ENCODE data around the gene BBOF1.
A peak's percentile ranks its signal among the peaks of the same experiment; 100 is the strongest.

BBOF1 gene

DNA sequence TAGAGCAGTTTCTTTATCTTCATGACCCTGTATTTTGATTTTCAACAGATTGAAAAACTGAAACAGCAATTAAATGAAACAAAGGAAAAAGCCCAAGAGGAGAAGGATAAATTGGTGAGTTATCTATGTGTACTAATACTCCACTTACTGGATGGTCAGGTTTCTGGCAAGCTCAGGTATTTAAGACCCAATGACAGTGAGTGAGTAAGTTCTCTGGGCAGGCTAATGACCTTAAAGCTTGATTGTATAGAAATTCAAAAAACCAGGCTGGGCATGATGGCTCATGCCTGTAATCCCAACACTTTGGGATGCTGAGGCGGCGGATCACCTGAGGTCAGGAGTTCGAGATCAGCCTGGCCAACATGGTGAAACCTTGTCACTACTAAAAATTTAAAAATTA lies 10.0 kb downstream of the BBOF1 start:
- DNase-seq (ENCODE audit: low read depth, low spot score) = no peak

DNA sequence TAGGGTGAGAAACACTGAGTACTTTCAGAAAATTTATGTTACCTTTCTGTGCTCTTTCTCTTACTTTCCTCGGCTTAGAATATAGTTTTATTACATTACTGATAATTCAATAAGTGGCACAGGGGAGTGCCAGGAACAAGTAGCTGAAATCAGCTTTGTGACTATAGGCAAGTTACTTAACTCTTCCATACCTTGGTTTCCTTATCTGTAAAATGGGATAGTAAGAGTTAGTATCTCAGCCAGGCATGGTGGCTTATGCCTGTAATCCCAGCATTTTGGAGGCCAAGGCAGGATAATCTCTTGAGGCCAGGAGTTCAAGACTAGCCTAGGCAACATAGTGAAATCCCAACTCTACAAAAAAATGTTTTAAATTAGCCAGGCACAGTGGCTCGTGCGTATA lies 15.4 kb downstream of the BBOF1 start:
- no peak for DNase-seq (ENCODE audit: low read depth, low spot score)

DNA sequence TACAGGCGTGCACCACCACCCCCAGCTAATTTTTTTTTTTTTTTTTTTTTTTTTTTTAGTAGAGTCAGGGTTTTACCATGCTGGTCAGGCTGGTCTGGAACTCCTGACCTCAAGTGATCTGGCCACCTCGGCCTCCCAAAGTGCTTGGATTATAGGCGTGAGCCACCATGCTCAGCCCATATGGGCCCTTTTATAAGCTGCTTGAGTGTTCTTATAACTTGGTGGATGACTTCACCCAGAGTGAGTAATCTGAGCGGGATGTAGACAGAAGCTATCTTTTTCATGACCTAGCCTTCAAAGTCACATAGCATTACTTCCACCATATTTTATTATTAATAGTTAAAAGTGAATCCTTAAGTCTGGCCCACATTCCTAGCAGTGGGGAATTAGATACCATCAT lies 16.4 kb downstream of the BBOF1 start:
- DNase-seq (ENCODE audit: low read depth, low spot score) = no peak

DNA sequence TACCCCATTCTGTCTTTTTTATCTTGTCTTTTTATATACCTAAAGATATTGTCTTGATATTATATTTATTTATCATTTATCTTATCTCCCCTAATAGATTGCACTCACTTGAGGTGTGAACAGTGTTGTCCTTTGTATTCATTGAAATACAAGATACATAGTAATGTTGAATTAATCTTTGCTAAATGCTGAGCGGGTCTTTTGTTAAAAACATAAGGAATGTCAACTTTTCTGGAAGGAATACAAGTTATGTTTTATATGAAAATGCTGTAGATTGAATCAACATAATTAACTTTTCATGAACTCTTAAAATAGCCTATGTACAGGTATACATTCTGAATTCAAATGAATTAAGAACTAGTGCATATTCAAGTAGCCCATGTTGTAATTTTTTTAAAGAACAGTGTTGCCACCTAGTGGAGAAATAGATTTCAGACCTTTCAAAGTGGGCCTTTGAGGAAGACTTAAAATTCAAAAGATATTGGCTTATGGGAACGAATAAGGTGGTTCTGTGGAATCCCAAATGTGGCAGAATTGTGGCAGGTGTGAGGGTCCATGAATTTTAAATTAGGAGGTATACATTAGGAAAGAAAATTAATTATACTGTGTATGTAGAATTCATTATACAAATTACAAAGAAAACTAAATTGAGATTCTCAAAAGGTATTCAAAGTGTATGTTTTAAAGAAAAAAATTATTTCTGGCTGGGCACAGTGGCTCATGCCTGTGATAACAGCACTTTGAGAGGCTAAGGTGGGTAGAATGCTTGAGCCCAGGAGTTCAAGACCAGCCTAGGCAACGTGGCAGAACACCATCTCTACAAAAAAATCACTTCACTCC lies 19.1 kb downstream of the BBOF1 start:
- DNase-seq (ENCODE audit: low read depth, low spot score) = no peak

DNA sequence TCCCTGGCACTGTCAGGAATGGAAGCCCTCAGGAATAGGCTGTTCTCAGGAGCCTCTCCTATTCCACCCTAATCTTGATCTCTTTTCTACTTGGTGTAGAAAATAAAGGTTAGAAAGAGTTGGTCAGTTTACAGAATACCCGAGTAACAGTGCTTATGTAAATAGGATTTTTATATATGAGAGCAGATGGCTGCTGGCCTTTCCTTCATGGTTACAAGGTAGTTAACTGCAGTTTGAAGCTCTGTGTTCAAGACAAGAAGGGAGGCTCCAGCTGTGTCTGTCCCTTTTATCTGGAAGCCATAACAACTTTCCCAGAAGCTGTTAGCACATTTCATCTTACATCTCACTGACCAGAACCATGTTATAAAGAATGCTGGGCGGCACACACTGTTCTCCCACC lies 23.1 kb downstream of the BBOF1 start:
- no peak for DNase-seq (ENCODE audit: low read depth, low spot score)

DNA sequence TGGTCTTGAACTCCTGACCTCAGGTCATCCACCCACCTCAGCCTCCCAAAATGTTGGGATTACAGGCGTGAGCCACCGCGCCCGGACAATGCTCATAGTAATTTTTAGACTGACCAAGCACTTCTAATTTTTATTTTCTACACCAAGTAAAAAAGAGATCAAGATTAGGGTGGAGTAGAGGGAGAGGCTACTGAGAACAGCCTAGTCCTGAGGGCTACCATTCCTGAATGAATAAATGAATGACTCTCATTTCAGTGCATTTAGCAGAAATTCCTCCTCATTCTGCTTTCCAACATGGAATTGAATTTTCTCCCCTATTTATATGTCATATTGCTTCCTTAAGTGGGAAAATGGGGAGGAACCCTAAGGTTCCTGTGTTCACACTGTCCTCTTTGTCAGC lies 26.4 kb downstream of the BBOF1 start:
- DNase-seq (ENCODE audit: low read depth, low spot score) = no peak

DNA sequence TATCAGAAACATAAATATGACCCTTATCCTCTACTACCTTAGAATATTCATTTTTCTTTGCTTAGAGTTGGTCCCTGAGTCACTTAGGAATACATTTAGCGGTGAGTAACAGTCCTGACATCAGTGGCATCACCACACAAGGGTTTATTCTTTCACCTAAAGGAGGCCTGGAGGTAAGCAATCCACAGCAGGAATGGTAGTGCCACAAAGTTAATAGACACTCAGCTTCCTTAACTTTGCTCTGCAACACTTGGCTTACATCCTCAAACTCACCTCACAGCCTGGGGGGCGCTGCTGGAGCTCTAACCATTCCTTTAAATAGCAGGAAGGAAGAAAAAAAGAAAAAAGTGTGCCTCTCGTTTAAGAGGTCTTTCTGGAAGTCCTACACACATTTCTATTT lies 29.1 kb downstream of the BBOF1 start:
- DNase-seq (ENCODE audit: low read depth, low spot score) = no peak

DNA sequence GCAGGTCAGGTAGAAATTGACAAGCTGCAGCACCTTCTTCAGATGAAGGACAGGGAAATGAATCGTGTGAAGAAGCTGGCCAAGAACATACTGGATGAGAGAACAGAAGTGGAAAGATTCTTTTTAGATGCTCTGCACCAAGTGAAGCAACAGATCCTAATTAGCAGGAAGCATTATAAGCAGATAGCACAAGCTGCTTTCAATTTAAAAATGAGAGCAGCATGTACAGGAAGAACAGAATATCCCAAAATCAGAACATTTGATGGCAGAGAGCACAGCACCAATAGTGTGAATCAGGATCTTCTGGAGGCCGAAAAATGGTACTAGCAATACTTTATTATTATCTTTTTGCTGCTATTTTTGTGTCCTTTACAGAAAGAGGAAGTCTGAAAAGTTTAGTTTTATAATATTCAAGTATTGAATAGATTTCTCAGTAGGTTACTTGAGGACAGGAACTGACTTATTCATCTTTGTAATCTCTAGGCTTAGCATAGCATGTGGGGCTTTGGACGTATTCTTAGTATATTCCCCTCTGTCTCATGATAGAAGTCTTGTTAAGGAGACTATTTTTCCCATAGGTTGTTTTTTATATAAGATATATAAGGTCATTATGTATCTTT lies 30.8 kb downstream of the BBOF1 start:
- DNase-seq (ENCODE audit: low read depth, low spot score) = no peak

DNA sequence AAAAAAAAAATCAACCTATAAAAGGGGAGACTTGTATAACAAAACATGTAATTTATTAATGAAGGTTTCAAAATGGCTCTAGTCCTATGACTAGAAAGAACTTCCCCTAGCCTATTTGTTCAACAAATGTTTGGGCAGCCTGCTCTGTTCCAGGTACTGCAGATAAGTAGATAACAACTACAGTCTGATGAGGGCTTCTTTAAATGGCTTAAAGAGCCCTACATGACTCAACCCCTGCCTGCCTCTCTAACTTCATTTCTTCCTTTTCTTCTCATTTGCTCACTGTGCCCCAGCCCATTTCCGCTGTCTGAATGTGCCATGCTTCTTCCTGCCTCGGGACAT lies 43.6 kb downstream of the BBOF1 start:
- no peak for DNase-seq (ENCODE audit: low read depth, low spot score)

DNA sequence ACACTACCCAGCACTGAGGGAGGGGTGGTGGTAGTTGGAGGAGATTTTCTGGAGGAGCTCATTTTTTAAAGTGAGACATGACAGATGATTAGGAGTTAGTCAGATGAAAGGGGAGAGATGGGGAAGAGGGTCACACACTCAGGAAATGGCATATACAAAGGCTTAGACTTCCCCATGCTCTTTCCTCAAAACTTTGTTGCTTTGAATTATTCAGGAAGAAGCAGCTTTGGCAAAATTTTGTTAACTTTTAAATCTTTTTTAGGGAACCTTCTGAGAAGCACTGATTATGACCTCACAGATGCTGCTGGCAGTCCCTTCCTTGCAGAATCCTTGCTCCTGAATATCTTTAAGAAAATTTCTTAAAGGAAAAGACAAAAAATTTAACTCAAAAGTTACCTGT lies 45.3 kb downstream of the BBOF1 start:
- DNase-seq (ENCODE audit: low read depth, low spot score) = no peak

DNA sequence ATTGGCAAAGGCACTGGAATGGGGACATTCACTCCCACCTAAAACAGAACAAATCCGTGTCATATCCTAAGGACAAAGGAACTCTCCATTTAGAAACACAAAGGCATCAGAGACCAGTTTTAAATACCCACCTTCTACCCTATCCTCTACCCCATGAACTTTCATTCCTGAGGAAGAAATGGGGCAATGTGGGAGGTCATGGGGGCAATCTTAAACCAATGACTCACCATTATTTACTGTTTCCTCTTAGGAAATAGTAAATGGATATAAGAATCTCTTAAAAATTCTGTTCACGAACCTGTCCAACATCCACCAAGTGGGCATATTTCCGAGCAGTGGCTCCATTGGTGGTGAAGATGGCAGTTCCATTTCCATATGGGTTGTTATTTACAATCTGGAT lies 45.7 kb downstream of the BBOF1 start:
- no peak for DNase-seq (ENCODE audit: low read depth, low spot score)

DNA sequence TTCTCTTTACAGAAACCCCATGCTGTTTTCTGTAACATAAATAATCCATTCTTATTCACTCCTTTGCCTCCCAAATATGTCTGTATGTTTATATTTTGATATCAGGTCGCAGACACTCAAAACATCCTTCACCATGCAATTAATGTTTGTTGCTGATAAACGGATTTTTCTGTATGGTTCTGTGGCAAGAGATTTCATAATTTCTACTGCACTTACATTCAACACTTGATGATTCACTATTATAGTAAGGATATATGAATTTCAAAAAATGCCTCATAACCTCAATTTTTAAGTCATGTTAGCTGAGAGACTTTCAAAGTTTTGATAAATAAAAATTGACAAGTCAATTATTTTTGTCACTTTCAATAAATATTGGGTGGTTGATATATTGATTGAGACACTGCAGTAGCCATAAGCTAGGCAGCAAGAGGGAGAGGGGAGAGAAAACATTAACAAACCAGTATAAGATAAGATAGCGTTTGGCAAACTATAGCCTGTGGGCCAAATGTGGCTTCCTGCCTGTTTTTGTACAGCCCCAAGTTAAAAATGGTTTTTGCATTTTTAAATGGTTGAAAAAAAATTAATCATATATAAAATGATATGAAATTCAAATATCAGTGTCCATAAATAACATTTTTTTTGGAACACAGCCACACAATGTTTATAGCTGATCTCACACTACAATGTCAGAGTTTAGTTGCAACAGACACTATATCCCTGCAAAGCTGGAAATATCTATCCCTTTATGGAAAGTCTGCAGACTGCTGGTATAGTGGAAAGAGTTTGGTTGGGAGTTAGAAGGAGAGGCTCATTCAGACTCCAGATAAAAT lies 46.8 kb downstream of the BBOF1 start:
- DNase-seq (ENCODE audit: low read depth, low spot score) = no peak

DNA sequence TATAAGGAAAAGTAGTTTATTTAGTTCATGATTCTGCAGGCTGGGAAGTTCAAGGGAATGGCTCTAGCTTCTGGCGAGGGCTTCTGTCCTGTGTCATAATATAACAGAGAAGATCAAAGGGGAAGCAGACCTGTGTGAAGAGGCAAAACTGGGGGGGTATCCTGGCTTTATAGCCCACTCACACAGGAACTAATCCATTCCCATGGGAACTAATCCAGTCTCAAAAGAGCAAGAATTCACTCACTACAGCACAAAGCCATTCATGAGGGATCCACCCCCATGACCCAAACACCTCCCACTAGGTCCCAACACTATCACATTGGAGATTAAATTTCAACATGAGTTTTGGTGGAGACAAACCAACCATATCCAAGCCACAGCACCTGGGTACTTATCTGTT lies 58.3 kb downstream of the BBOF1 start:
- DNase-seq (ENCODE audit: low read depth, low spot score) = no peak

DNA sequence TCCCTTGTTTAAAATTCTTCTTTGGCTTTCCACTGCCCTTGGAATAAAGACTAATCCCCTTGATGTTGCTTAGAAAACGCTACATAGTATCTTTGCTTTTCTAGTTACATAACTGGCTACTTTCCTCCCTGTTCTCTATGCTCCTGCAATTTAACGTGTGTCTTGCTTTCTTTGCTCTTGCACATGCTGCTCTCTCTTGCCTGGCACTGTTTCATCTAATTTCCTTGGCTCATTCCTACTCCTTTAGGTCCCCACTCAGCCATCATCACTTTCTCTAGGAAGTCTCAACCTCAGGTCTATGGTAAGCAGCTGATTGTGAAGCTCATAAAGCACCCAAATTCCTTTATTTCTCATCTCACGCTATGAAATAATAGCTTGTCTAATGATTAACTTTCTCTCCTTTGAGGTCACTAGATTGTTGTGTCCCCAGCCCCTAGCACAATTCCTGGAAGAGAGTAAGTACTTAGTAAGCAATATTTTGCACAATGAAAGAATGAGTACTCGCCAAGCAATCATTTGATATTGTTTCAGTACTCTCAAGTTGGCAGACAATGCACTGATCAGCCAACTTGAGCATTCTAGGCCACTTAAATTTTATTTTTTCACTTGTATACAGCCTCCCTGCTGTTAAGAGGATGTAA lies 61.8 kb downstream of the BBOF1 start:
- no peak for DNase-seq (ENCODE audit: low read depth, low spot score)

DNA sequence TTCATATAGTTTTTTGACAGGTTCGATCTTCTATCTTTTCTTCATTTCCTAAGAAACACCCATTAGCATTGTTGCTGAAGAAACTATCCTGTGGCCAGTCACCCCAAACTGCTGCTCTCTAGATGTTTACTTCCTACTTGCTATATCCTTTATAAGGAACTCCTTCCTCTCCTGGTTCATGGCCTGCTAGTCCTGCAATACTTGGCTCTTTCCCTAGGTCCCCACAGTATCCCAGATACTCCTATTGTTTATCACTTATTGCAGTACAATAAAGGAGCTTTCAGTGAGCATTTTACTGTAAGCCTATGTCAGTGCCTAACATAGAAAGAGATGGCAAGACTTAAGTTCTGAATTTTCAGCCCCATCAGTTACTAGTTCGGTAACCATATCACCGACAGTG lies 62.3 kb downstream of the BBOF1 start:
- no peak for DNase-seq (ENCODE audit: low read depth, low spot score)

DNA sequence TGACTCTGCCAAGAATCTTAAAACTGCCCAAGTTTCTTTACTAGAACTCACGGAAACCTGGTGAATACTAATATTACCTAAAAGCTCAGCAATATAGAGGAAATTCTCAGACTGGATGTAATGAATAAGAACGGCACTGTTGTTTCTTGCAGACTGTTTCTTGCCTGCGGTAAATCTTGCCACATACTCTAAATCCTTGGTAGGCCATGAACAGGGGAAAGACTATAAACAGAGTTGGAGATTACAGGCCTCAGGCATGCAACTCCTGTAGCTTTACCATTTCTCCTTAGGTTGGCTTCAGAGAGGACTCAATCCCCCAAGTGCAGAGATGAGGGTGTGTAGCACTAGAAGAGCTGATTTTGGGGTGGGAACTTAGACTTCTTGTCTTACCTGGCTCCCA lies 64.0 kb downstream of the BBOF1 start:
- no peak for DNase-seq (ENCODE audit: low read depth, low spot score)

DNA sequence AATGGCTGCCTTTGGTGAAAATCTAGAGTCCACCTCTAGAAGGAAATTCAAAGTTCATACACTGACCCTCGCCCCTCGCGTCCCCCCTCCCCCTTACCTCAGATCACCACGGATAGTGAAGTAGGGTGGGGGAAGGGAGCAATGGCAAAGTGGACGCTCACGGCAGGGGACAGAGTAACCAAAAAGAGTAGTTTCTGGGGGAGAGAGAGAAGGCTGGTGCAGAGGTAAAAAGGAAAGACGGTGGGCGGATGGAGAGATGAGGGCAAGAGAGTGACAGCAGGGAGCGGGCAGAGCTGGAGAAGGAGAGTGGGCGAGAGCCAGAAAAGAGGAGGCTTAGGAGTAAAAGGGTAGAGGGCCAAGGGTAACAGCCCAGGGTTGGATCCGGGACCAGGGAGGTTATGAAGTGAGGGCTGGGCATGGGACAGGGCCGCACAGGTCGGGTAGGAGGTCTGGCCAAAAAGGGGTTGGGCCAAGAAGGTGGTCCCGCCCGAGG lies 64.7 kb downstream of the BBOF1 start:
- no peak for DNase-seq (ENCODE audit: low read depth, low spot score)

DNA sequence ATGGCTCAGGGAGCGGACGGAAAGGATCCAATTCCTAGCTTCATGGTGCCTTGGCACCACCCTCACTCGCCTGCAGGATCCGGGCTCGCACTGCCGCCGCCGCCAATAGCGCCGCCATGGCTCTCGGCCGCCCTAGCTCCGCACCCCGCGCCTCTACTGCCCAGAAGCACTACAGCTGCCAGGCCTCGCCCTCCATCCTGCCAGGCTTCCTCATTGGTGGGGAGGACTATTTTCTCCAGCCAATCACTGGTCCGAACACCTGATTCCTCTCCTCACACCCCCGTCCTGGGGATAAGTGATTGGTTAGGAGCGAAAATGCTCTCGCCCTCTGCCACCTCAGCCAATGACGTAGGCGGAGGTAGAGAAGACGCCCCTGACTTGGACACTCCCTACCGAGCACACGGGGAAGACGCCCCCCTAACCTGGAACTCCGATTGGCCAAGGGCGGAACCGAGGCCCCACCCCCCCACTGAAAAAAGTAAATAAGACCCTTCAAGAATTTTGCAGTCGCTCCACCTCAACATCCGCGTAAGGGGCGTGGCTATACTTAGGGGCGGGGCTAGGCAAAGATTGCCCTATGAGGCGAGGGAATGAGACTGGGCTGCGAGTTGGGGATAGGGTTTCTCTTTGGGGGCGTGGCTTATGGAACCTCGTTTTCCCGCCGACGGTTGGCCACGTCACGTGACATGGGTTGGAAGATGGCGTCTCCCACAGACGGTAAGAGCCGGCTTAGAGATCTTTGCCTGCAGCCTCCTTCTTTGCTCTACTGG lies 65.3 kb downstream of the BBOF1 start, which contains the start of the genes ALDH6A1 and LIN52:
Gene ALDH6A1 (minus strand): TSS at position 177 of the 770 bp plus-strand sequence. CDS start 59 bp downstream, at position 118.
Gene LIN52 (plus strand): TSS at position 680 of the 770 bp plus-strand sequence. CDS start 19 bp downstream, at position 699.
- DNase-seq (ENCODE audit: low read depth, low spot score) = peak; percentile 100

DNA sequence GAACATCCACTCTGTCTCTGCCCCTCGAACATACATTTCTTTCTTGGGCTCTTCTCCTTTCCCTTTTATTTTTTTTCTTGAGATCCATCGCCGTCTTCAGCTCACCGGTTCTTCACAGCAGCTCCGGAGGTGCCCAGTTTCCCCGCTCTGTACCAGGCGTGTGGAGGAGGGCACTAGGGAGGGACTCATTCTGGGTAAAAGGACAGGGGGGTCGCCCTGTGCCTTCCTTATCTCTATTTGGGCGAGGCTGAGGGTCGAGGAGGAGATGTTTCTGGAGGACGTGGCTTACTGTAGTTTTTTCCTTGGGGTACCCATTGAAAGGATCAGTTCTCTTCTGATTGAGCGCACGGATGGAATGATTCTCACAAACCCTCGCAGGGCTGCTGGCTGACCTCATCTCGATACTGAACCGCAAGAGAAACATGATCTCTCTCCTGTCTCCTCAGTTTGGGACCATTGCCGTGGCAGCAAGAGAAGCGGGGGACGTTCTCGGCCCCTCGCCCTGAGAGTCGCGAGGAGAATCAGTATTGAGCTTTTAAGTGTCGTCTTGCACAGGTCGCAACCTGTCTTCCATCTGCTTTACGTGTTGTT lies 66.0 kb downstream of the BBOF1 start:
- no peak for DNase-seq (ENCODE audit: low read depth, low spot score)

DNA sequence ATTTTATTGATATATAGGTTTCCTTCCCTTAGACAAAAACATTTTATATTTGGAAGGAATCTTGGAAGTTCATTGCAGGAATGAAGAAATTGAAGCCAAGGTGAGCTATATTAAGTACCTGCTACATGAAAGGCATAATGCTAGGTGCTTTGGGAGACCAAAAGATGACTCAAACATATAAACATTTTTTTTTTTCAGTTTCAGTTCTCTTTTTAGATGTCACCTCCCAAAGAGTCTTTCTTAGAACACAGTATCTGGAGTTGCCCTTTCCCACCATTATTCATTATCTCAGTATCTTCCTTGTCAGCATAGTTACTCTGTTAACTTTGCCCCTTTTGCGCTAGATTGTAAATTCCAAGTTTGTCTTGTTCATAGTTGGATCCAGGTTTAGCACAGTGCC lies 66.7 kb downstream of the BBOF1 start:
- no peak for DNase-seq (ENCODE audit: low read depth, low spot score)
